Fibroblast of skin of right quadriceps (primary cell): ENCODE measurements around the gene CORO6.

Experiments used
- DNase-seq: peaks from one replicate; pipeline ENCODE4 v3.0.0-alpha.2; 2013

CORO6 gene

DNA sequence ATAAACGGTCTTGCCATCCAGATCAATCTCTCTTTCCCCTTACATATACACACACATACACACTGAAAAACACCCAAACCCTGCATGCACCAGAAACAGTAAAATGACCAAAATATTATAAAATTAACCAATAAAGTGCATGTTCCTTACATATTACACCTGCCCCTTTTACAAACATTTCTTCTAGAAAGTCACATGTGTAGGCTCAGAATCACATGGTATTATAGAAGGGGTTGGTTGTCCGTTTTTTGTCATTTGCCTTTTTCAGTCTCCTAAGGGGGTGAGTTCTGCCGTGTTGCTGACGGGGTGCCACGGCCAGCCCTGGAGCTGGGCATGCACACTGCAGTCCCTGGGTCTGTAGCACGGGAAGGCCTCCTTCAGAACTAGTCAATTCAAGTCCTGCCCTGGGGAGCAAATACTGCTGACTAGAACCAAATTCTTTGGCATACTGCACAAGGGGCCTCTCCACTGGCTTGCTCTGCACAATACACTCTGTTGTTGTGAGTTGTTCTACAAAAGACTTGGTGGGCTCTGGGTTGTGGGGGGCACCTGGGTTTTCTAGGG lies 8.0 kb upstream of the CORO6 start:
- no peak for DNase-seq

DNA sequence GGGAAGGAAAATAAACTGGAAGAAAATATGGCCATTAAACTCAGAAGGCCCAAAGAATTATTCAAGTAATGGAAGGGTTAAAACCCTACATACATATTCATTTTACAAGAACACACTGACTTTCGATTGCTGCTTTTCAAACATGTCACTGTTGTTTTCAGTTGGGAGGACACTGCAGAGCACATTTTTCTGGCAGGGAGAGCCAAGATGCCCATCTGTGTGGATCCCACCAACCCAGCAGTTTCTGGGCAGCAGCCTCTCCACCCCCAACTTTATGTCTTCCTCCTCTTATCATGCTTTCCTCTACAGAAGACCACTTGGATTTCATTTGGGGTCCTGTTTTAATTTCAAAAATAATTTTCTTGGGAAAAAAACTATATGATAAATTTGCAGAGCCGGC lies 7.1 kb upstream of the CORO6 start:
- DNase-seq = no peak

DNA sequence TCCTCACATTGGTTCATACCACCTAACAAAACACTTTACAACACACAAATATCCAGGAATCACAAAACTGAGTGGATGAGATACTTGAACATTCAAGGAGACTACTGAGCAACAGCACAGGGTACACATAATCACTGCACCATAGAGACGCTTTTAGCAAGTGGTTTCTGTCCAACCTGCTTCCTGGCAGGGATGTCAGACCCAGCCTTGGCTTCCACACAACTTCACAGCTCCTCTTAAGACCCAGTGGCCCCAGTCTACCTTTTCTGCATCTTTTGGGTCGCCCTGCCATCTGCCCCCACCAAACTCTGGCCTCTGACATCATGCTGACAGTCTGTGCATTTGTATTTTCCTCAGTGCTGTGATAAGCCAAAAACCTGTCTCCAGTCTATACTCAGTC lies 5.9 kb upstream of the CORO6 start:
- DNase-seq = no peak

DNA sequence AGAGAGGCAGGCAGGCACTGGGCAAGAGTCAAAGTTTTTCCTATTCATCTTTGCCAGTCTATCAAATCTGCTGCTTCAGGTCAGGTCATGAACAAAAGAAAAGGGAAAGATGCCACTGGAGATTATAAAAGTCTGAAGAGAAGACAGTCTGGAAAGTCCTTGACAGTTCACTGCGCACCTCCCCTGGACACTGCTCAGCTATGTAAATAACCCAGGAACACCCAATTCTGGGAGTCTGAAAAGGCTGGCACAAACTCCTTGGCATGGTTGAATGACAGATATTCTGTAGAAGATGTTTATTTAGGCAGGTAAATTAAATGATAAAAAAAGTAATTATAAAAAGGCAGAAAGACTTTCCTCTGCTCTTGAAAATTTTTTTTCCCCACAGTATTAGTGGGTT lies 5.2 kb upstream of the CORO6 start:
- DNase-seq = no peak

DNA sequence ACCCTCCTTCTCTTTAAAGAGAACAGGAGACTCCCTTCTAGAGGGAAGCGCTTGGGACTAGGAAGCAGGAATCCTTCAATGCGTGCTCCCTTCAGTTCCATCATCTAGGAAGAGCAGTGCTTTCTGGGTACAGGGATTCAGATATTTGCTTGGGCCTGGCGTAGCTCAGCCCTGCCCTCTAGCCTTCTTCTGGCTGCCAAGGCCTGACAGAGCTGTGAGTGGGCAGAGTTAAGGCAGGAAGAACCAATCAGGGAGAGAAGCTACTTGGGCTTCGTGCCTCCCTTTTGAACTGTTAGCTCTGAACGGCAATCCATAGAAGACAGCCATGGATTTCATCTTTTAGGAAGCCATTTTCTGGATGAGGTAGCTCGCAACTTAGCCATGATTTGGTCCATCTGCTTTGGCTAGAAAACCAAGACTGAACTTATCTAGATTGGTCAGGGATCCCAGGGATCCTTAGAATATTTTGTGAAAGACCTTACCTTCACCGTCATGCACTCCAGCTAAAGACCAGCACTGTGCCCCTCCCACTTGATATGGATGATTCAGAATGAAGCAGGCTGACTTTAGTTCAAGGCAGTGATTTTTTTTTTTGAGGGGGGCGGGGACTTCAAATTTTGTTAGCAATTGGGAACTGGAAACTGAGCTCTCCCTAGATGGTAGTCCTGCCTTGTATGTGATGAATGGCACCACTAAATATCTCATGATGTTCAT lies 2.5 kb upstream of the CORO6 start:
- peak; percentile 31 for DNase-seq

DNA sequence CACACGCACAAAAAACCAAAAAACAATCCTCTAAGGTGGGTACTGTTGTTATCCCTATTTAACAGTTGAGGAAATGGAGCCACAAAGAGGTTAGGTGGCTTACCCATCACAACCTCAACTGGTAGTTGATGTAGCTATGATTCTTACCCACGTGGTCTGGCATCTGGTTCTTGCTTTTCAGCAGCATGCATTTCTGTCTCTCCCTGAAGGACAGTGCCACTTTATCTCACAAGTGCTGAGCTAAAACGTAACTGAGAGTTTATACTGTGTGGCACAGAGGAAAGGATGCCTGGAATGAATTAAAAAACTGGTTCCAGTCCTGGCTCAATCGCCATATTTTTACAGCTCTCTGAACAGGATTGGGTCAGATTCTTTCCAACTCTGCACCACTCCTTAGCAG lies 1.9 kb upstream of the CORO6 start:
- DNase-seq = no peak

DNA sequence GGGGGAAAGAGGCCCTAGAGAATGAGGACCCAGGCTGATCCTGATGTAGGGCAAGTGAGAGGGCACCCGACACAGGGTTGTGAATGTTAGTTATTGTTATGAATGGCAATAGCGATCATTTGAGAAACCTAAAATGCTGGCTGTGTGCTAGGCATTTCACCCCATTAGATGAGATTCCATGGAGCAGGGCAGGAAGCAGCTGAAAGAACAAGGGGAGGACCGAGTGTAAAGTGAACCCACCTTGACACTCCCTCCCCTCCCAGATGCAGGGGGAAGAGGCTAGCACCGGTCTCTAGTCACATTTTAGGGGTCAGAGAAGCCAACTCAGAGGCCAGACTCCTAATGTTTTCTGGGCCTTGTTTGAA lies 553 bp upstream of the CORO6 start:
- DNase-seq = no peak

DNA sequence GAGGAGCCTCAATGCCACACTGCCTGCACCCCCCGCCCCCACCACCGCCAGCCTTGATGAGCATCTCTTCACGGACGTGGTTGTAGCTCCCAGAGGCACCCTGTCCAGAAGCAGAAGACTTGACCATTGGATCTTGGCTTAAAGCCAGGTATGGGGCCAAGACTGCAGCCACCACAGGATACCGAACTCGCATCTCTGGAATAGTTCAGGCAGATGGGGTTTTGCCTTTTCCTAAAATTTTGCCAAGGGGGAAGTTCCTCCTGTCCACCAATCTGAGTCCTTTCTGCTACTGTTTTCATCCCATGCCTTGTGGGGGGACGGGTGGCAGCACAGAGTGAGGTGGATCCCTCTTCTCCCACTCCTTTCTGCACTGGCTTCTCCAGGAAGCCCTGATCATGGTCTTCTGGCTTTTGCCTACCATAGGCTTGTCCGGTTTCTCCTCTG lies 939 bp downstream of the CORO6 start:
- DNase-seq = no peak

DNA sequence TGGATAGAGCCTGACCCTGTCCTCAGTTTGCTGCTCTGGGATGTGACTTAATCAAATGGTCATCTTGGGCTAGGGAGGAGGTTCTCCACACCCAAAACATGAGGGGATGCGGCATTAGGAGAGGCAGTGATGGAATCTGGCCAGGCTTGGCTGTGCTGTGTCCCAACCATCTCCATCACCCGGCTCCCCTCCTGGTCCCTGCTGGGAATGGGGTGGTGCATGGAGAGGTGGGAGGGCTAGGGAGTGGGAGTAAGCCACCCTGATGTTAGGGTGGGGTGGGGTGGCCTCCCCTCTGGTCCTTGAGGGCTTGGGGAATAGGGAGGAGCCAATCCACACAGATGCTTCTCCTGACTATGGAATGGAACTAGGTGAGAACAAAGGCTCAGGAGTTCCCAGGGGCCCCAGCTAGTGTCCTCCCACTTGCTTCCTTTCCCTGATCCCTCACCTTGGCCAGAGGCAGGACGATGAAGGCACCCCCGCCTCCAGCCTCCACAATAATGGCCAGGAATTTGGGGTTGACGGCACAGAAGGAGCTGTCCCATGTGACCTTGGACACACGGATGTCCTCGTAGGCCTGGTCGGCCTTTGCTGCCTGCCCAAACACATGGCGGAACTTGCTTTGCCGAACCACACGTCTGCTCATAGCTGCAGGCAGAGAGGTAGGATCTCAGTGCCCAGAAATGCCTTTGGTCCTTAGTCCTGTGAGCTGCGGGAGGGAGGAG lies 1.8 kb downstream of the CORO6 start:
- DNase-seq = no peak

DNA sequence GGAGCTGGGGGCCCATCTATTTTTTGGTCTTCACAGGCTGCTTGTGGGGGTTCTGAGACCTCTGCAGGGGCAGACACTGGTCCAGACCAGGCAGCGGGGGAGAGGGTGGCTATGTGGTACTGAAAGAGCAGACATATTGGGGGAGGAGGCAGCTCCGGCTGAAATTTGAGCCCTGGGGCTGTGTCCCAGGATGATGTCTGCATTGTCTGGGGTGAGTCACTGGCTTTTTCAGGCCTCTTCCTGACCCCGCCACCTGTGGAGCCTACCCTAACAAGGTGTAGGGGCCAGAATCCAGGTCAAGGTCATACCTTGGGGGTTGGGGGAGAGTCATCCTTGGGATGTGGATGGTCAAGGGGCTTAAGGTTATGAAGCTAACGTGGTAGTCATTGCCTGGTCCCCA lies 2.4 kb downstream of the CORO6 start:
- DNase-seq = peak; percentile 39

DNA sequence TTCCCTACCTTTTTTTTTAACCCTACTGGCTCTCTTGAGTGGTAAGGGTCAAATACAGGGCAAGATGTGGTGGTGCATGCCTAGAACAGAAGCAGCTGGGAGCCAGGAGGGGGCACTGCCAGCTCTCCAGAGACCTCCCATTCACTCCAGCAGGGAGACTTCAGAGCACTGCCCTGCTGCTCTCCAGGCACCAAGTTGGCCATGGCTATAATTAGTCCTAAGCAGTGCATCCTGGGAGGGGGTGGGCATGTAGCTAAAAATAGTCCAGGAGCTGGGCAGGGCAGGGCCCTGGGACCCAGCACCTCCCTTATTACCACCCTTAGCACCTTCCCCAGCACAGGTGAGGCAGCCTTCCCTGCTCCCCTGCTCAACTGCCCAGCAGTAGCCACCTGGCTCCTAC lies 3.5 kb downstream of the CORO6 start:
- DNase-seq = peak; percentile 28

DNA sequence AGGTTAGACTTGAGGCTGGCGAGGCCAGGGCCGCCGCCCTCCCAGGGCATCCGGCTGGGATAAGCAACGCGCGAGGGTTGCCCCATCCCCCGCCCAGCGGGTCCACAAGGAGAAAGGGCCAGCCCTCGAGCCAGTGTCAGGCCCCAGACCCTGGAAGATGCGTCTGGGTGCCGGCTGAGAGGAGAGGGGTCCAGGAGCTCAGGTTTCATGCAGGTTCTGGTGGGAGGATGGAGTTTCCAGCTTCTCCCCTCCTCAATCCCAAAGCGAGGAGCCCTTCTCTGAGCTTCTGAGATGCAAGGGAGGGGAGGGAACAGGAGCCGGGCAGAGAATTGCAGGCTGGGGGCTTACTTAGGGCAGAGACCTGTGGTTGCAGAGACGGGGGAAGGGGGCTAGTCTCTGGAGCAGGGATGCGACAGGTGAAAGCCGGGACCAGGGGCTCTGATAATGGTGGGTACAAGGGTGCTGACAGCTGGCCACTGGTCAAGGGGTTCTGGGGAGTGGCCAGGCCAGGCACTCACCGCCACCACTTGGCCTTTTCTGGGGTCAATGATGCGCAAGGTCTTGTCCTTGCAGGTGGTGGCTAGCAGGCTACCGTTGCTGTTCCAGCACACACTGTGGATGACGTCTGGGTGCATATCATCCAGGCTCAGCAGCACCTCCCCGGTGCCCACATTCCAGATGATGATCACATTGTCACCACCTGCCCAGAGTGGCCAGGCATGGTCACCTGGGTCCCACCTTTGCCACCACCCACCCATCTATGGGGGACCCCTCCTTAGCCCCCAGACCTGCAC lies 4.2 kb downstream of the CORO6 start:
- DNase-seq = no peak

DNA sequence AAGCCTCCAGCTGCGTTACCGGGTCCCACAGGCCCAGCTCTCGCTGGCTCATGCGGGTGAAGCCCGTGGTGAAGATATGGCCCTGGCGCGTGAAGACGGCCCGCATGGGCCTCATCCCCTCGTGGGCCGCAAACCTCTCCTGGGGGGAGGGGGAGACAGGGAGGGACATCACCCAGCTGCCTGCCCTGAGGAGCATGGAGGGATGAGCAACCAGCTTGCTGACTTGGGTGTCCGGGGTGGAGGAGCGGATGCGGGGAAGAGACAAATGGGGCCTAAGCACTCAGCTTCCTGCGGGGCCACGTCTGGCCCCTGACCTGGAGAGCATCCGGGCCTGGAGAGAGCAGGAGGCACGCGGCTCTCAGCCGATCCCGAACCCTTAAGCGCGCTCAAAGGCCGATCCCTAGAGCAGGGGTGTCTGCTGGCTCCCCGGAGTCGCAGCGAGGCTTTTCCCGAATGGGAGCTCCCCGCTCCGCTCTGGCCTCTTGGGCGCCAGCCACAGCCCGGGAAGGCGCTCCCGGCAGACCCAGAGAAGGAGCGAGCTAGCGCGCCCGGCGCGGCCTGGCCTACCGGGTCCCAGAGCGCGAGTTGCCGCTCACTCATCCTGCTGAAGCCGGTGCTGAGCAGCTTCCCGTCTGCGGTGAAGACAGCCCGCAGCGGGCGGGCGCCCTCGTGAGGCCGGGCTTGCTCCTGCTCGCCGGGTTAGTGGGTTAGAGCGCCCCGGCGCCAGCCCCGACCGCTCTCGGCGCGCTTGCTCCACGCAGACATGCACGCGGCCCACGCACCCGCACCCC lies 5.0 kb downstream of the CORO6 start:
- peak; percentile 69 for DNase-seq

DNA sequence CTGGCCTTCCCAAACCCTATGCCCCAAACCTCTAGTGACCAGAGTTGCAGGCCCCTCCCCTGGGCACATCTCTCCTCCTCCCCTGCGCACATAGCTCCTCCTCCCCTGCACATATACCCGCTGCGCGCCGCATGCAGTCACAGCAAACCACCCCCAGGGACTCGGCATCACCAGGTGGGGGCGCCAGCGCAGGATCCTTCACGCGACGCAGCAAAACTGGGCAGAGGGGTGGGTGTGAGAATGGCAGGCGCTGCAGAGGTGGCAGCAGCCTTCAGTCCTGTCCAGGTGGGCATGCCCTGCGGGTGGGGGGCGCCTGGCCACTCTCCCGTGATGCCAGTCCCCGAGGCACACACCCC lies 5.6 kb downstream of the CORO6 start:
- peak; percentile 79 for DNase-seq

DNA sequence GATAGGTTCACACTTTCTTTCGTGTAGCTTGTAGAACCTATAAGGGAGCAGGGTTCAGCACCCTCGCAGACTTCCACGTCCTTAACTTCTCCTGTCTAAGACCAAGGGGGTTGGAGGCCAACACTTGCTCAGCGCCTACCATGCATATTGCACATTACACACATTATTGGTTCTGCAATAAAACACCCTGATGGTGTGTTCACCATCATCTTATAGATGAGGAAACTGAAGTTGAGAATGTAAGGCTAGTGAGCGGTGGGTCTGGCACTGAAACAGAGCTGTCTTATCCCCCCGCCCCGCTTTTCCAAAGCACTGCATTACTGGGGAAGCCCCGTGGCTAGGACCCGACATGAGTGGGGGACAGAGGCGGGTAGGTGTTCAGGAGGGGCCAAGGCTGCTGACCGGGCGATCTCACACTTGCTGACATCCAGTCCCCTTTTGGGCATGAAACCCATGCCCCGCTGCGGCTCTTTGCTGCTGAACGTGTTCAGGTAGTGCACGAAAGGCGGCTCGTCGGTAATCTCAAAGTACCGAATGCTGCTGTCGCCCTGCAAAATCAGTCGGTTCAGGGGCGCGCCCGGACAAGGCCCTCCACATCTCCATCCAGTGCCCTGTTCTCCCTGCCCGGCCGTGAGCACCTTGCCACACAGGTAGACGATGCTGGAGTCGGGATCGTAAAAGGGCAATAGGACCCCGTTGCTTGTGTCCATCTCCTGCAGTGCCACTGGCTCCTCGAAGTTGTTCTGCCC lies 6.2 kb downstream of the CORO6 start:
- DNase-seq = no peak

DNA sequence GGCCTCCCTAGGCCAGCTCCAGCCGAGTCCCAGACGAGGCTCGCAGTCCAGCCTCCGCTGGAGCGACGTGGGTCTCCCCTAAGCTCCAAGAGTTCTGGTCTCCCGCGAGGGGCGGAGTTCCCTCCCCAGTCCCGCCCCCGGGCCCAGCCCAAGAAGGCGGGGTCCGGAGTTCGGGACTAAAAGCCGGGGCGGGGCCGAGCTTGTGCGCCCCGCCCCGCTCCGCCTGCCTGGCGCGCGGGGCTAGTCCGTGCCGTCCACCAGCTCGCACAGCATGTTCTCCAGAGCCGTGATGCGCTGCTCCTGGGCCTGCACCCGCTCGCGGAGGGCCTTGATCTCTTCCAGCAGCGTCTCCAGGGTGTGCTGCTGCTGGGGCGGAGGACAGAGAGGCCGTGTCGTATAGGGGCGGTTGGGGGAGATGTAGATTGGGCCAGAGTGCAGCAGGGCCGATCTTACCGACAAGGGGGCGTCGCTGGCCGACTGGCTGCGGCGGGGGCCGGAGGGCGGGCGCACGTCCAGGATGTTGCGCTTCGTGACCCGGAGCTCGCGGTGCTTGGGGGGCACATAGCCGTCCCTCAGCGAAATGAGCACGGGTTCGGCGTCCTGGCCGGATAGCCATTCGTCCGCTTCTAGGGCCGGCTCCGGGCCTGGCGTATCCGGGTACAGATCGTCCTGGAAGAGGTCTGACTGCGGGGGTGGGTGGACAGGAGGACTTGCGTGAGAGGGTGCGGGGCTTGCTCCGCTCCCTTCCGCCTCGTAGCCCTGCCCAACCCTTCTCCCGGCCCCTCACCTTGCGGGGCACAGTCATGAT lies 7.0 kb downstream of the CORO6 start:
- DNase-seq = peak; percentile 80

DNA sequence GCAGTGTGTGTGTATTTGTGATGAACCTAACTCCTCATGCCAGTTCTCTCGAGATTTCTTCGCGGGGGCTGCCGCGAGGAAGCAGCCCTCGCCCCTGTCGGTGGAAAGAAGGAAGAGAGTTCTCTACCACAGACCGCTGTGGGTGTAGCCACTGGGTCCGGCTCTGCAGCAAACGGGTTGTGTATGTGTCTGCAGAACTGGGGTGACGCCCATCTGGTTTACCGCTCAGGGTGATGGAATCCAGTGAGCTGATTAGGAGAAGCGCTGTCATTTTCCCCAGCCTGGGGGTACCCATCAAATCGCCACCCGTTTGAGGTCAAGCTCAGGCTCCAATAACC lies 7.7 kb downstream of the CORO6 start:
- DNase-seq = no peak

DNA sequence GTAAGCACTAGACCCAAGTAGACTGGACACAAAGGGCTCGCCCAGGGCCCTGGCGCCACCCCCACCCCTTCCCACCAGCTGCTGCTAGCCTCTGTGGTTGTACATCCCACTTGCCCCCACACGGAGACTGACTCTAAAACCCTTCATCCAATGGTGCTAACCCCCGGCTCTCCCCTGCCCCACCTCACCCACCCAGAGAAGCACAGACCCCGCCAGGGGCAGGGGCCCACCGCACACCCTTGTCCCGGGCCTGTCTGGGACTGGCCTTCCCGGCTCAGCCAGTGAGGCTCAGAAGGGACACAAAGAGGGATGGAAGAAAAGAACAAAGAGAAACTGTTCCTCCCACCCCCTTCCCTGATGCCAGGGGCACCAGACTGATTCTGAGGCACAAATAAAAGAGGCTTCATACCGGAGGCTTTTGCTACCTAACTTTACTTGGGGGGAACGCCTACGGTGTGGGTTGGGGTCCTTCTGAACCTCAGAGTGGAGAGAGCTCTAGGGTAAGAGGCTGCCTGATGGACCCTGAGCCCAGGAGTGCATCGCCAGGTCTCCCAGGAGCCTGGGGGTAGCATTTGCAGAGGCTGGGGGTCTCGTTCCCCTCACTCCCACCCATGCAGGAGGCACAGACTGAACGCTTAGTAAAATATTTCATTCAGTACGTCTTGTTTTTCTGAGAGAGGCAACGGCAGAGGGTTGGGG lies 8.2 kb downstream of the CORO6 start:
- no peak for DNase-seq

DNA sequence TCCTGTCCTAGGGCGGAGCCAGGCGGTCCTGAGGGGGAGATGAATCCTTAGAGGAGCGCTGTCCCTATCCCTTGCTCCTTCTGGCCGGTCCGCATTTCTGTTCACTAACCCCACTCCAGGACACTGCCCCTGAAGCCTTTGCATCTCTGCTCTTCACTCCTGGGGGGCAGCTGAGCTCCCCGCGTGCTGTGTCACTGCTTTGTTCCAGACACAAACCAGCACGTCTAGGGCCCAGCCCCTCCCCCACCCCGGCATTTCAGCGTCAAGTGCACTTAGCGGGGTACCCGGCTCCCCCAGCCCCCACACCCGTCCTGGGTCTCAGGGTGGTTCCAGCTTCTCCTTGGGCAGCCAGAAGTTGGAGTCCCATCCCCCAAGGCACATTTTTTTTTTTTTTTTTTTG lies 8.9 kb downstream of the CORO6 start:
- no peak for DNase-seq

DNA sequence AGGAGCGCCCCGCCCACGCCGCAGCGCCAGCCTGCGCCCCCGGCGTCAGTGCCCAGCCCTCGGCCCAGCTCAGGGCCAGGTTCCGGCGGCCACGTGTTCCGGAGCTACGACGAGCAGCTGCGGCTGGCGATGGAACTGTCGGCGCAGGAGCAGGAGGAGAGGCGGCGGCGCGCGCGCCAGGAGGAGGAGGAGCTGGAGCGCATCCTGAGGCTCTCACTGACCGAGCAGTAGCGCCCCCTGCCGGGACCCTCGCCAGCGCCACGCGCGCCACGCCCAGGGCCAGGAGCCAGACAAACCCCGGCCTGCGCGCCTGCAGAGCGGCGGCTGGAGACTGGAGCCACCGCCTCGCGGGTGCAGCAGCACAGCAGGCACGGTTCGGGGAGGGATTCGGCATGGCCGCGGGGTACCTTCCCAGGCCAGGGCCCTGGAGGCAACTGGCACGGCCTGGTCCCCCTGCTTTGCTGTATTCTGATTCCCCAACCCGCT lies 9.3 kb downstream of the CORO6 start:
- peak; percentile 85 for DNase-seq
